ENCODE measurements around the gene REEP5.

Gene REEP5

GRCh38 chr5:112833971-112834370 lies 88.1 kb downstream of the REEP5 start:
- DNase-seq (ENCODE audit: low read depth in 3 of 3), result no peak

GRCh38 chr5:112830378-112830777 lies 91.6 kb downstream of the REEP5 start:
- no peak for DNase-seq (ENCODE audit: low read depth in 3 of 3)
